NOMO-1 treated with dmso at 0.1 percent for 144 hours (cell line): Measurements from ENCODE around the gene PLXNA1.

Source experiments
- DNase-seq: peaks from one replicate; lab custom pipeline; 2025; ENCODE audit not compliant: unreplicated experiment; lab: John Stamatoyannopoulos, UW

Gene PLXNA1

GRCh38 chr3:126952983-126953660, 29.8 kb upstream of the PLXNA1 start:
- no peak for DNase-seq

DNA sequence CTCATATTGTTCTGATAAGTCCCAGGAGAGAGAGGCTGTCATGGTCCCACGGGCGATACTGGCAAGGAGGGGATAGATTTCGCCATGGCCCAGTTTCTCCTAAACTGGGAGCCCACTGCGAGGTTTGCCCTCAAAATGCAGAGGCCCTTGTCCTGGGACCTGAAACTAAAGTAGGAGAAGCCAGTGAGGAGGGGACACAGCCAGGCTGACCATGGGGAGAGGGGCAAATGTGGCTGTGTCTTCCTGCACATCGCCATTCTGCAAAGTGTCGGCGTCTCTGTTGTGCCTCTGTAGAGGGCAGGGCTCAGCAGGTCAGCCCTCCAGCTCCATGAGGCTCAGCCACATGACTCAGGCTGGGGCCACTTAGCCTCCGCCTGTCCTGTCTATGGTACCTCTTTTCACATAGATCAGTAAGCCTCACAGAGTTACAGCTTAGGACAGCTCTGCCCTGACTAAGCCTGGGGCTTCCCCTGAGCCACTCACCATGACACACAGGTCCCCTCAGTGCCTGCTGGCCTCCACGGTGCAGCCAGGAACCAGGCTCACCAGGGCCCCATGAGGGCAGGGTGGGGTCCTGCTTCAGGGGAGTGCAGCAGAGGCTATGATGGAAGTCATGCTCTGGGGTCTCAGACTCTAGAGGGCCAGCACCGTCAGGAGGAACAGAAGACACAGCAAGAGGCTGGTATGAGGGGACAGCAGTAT, 28.6 kb upstream of the PLXNA1 start:
- no peak for DNase-seq

DNA sequence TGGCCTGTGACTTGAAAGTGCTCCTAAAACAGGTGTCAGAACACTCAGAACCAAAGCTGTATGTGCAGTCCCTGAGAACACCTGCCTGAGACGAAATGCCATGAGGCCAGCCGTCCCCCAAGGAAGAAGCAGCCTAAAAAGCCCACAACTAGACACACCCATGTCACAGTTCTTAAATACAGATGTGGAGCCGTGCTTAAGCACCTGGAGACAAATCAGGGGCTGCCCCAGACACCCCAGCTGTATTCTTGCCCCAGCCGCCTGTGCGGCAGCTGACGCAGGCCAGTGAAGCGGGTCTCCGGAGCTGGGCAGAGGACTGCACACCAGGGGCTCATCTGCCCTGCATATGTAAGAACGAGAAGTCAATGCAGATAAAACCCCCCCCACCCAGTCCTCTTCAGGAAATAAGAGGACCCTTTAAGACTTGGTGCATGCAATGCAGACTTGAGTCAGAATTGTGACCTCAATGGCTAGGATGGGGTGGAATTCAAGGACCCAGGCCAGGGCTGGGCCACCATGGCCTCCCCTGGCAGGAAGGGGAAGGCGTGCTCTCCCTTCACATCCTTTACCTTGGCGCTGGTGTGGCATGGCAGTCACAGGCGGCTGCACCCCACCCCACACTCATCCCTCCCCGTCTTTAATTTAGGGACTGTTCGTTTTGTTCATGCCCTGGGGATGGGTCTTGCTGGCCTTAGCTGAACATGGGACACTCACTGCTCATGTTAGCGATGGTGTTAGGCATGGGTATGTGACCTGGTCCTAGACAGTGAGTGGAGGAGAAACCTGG, 27.7 kb upstream of the PLXNA1 start:
- DNase-seq = no peak

GRCh38 chr3:126956361-126956760, 26.6 kb upstream of the PLXNA1 start:
- DNase-seq = no peak

- no peak for DNase-seq
Measured at GRCh38 chr3:126956866-126957650, 25.9 kb upstream of the PLXNA1 start.

GRCh38 chr3:126957776-126958637, 24.9 kb upstream of the PLXNA1 start:
- no peak for DNase-seq

DNA sequence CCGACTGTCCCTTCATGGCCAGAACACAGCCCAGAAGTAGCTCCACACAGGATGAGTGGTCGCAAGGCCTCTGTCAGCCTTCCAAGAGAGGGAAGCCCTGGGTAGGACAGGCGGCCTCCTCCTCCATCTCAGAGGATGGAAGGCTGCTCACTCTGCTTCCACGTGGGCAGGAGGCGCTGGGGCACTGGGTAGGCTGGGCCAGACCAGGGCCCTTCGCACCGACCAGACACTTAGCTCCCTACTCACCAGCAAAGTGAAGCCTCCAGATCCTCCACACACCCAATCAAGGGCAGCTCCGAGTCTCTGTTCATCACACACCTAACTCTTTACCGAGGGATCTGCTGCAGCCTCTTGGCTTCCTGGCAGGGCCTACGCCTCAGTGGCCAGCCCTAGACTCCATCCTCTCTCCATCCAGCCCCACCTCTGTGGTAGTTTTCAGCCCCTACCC, 24.3 kb upstream of the PLXNA1 start:
- DNase-seq = no peak

- no peak for DNase-seq
Measured at GRCh38 chr3:126959136-126959920, 23.6 kb upstream of the PLXNA1 start.

DNA sequence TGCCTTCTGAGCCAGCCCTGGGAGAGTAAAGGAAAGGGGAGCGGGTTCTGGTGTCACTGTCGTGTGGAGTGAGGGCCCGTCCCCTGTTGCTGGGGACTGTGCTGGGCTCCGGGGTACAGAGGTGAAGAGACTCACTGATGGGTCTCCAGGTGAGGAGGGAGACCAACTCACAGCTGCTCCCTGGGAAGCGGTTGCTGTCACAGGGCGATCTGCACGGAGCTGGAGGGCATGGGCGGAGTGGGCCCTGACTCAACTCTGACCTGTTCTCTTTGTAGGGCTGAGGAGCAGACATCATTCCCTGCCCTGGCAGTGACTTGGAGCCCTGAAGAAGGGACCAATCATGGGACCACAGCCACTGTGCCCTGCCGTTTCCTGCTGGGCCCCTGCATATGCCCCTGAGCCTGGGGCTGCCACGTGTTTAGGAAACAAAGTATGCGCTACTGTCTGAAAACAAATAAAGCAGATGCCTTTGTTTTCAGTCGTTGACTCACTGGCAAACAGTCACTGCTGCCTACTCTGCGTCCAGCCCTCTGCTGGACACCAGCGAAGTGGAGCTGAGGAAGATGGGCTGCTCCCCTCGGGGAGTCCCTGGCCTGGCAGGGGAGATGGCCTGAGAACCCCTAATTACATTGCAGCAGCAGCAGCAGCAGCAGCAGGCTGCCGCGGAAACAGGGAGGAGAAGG, 22.9 kb upstream of the PLXNA1 start:
- no peak for DNase-seq

DNA sequence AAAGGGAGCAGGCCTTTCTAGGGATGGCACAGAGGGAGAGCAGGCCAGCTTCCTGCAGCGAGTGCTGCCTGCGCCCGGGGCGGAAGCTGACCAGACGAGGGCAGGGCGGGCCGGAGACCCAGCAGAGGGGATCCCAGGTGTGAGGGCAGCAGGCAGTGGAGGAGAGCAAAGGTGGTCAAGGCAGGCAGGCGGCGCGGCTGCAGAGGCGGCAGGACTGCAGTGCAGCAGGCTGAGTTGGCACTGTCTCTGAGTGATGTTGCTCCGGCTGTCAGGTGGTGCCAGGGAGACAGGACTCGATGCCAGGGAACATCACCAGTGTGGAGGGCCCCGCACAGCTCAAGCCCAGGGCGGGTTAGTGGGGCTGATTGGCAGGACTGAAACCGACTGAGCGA, 22.3 kb upstream of the PLXNA1 start:
- DNase-seq = no peak

GRCh38 chr3:126961191-126961790, 21.6 kb upstream of the PLXNA1 start:
- DNase-seq = no peak

- DNase-seq = no peak
Measured at GRCh38 chr3:126961791-126962461, 21.0 kb upstream of the PLXNA1 start.

- DNase-seq = no peak
Measured at GRCh38 chr3:126962756-126963155, 20.2 kb upstream of the PLXNA1 start.

GRCh38 chr3:126963261-126964190, 19.4 kb upstream of the PLXNA1 start:
- DNase-seq = no peak

- DNase-seq = no peak
Measured at GRCh38 chr3:126964261-126964660, 18.7 kb upstream of the PLXNA1 start.

DNA sequence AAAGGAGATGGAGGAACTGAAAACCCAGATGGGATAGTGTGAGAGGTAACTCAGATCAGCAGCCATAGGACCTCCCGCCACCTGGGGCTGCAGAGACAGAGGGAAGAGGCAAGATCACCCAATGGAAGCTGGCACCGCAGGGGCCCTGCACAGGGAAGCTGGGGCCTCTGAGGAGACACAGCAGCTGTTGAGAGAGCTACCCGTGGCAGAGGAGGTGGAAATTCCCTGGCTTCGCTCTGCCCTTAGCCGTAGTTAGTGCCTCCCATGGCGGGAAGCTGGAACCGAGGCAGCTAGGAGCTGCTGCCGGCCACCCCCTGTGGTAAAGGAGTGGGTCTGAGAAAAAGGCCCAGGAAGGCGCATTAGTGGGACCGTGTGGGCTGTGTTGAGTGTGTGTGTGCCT, 18.0 kb upstream of the PLXNA1 start:
- no peak for DNase-seq

GRCh38 chr3:126965526-126966080, 17.3 kb upstream of the PLXNA1 start:
- no peak for DNase-seq
